Mesenchymal stem cell (in vitro differentiated cells and primary cell): Measurements from ENCODE around the gene KISS1R.
A peak's percentile ranks its signal among the peaks of the same experiment; 100 is the strongest.

Experiments
- DNase-seq: peaks from one replicate; pipeline ENCODE4 v3.0.0-alpha.2; 2013
- H2AFZ ChIP-seq: one replicate; pipeline ENCODE4 v1.6.1; 2013; ENCODE audit warnings: low read depth, mild to moderate bottlenecking, control low read depth, inconsistent platforms, low read length, moderate library complexity
- H2AK5ac ChIP-seq: 2 replicates; pipeline ENCODE4 v1.6.1; 2013; ENCODE audit warnings: low read length, moderate library complexity, mild to moderate bottlenecking, inconsistent platforms; ENCODE audit not compliant: severe bottlenecking
- H2BK120ac ChIP-seq: one replicate; pipeline ENCODE4 v1.6.1; 2013; ENCODE audit warnings: low read depth, mild to moderate bottlenecking, inconsistent platforms, low read length, moderate library complexity
- H2BK12ac ChIP-seq, 2 experiments: one replicate each; pipeline ENCODE4 v1.6.1; 2013; ENCODE audit warnings: inconsistent platforms in 2 of 2, low read length in 2 of 2, mild to moderate bottlenecking in 2 of 2, moderate library complexity in 2 of 2, control low read depth in 1 of 2
- H2BK15ac ChIP-seq: one replicate; pipeline ENCODE4 v1.6.1; 2013; ENCODE audit warnings: mild to moderate bottlenecking, low read depth, inconsistent platforms; ENCODE audit not compliant: poor library complexity, severe bottlenecking
- H2BK5ac ChIP-seq: 2 replicates; pipeline ENCODE4 v1.6.1; 2013; ENCODE audit warnings: low read depth, mild to moderate bottlenecking, low read length, control low read depth, inconsistent platforms; ENCODE audit not compliant: poor library complexity, severe bottlenecking
- H3K14ac ChIP-seq, 2 experiments: one replicate each; pipeline ENCODE4 v1.6.1; 2013; ENCODE audit warnings: inconsistent platforms in 2 of 2, low read length in 2 of 2, control low read depth in 1 of 2, mild to moderate bottlenecking in 1 of 2, moderate library complexity in 1 of 2
- H3K18ac ChIP-seq, 2 experiments: one replicate each; pipeline ENCODE4 v1.6.1; 2013; ENCODE audit warnings: inconsistent platforms in 2 of 2, low read length in 2 of 2, control low read depth in 1 of 2, low read depth in 1 of 2, mild to moderate bottlenecking in 1 of 2
- H3K23ac ChIP-seq, 2 experiments: one replicate each; pipeline ENCODE4 v1.6.1; 2013; ENCODE audit warnings: inconsistent platforms in 2 of 2, low read length in 2 of 2, mild to moderate bottlenecking in 2 of 2, moderate library complexity in 2 of 2, control low read depth in 1 of 2
- H3K27ac ChIP-seq: 2 replicates; pipeline ENCODE4 v1.5.1; 2013; ENCODE audit warnings: mild to moderate bottlenecking, moderate library complexity, low read length, control low read depth, inconsistent platforms; ENCODE audit not compliant: poor library complexity, severe bottlenecking
- H3K27me3 ChIP-seq, 2 experiments: 2 replicates each; pipeline versions ENCODE4 v1.6.1 to v1.7.0; 2013; ENCODE audit warnings: low read length in 2 of 2, mild to moderate bottlenecking in 2 of 2, moderate library complexity in 2 of 2, control low read depth in 1 of 2, inconsistent platforms in 1 of 2; ENCODE audit not compliant: control insufficient read depth in 1 of 2, insufficient read depth in 1 of 2
- H3K36me3 ChIP-seq, 2 experiments: 2 replicates each; pipeline versions ENCODE4 v1.6.1 to v1.7.0; 2013; ENCODE audit warnings: low read length in 2 of 2, control low read depth in 1 of 2, inconsistent platforms in 1 of 2, low read depth in 1 of 2, mild to moderate bottlenecking in 1 of 2; ENCODE audit not compliant: insufficient read depth in 2 of 2, control insufficient read depth in 1 of 2
- H3K4ac ChIP-seq, 2 experiments: one replicate each; pipeline ENCODE4 v1.6.1; 2013; ENCODE audit warnings: inconsistent platforms in 2 of 2, low read length in 2 of 2, mild to moderate bottlenecking in 2 of 2, moderate library complexity in 2 of 2, control low read depth in 1 of 2, low read depth in 1 of 2
- H3K4me1 ChIP-seq: 2 replicates; pipeline ENCODE4 v1.6.1; 2013; ENCODE audit warnings: low read depth, low read length, control low read depth; ENCODE audit not compliant: control insufficient read depth, insufficient read depth
- H3K4me2 ChIP-seq: 2 replicates; pipeline ENCODE4 v1.6.1; 2013; ENCODE audit warnings: low read length, mild to moderate bottlenecking, inconsistent platforms; ENCODE audit not compliant: poor library complexity, severe bottlenecking
- H3K4me3 ChIP-seq, 2 experiments: 2 replicates each; pipeline versions ENCODE4 v1.5.1 to v1.7.0; 2013; ENCODE audit warnings: low read length in 2 of 2, mild to moderate bottlenecking in 2 of 2, control low read depth in 1 of 2, low read depth in 1 of 2; ENCODE audit not compliant: insufficient read depth in 1 of 2
- H3K79me1 ChIP-seq: replicated peaks from 2 replicates; pipeline ENCODE4 v1.6.1; 2013; ENCODE audit warnings: mild to moderate bottlenecking, control low read depth, low read length, inconsistent platforms; ENCODE audit not compliant: poor library complexity, severe bottlenecking
- H3K9ac ChIP-seq: 2 replicates; pipeline ENCODE4 v1.7.0; 2013; ENCODE audit warnings: mild to moderate bottlenecking, low read length, moderate library complexity
- H3K9me3 ChIP-seq: 2 replicates; pipeline ENCODE4 v1.7.0; 2013; ENCODE audit warnings: mild to moderate bottlenecking, low read length; ENCODE audit not compliant: control insufficient read depth
- H4K8ac ChIP-seq: one replicate; pipeline ENCODE4 v1.6.1; 2013; ENCODE audit warnings: inconsistent platforms, mild to moderate bottlenecking, low read length, moderate library complexity
- H4K91ac ChIP-seq: one replicate; pipeline ENCODE4 v1.6.1; 2013; ENCODE audit warnings: mild to moderate bottlenecking, low read length, inconsistent platforms
- WGBS: methylation state at CpG from one replicate; pipeline ENCODE4 v1.1.7; 2013; ENCODE audit warnings: mixed read lengths; 5-methylcytosine and 5-hydroxymethylcytosine counted together

KISS1R gene

DNA sequence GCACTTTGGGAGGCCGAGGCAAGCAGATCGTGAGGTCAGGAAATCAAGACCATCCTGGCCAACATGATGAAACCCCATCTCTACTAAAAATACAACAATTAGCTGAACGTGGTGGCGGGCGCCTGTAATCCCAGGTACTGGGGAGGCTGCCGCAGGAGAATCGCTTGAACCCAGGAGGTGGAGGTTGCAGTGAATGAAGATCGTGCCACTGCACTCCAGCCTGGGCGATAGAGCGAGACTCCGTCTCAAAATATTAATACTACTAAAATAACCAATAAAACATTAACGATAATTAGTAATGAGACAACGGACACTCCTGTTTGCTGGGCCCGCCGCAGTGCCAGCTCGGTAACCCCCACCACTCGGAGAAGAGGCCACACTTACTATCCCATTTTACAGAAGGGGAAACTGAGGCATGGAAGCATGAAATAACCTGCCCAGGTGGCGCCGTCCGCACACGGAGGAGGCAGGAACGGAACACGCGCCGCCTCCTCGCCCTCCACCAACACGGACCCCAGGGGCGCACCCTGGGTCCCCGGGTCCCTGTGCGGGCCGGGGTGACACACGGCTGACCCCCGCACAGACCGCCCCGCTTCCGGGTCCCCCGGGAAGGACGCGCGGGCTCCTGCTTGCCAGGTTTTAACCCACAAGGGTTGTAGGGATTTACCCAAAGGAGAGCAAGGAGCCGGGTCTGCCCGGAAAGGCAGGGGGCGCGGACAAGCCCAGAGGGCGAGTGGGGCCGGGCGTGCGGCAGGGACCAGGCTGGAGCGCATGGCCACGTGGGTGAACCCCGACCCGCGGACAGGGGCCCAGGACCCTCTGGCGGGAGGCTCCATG, 5.7 kb upstream of the KISS1R start:
- Histone ChIP-seq H3K9me3 (no peaks in the 10 kb centered on the region), H3K4ac (no peak overlapping the region), H3K23ac (no peak overlapping the region), H2AFZ (no peak overlapping the region), H2BK15ac (no peak overlapping the region), H3K4me1 (peaks cover 23% of the 10 kb centered on the region), H3K27ac (no peak overlapping the region), H3K36me3 (peaks cover 0 to 22% of the 10 kb centered on the region in 2 experiments), H3K4me2 (peak overlapping the region; percentile 61), H3K18ac (no peak overlapping the region), H4K8ac (no peak overlapping the region), H3K79me1 (peaks cover 8% of the 10 kb centered on the region), H4K91ac (no peak overlapping the region), H3K9ac (no peak overlapping the region), H3K4me3 (peak overlapping the region; percentile 42 to 56), H2BK120ac (no peak overlapping the region), H2BK5ac (no peak overlapping the region), H3K27me3 (no peaks in the 10 kb centered on the region), H2BK12ac (peak overlapping the region in 1 of 2 experiments; percentile 6), H3K14ac (no peak overlapping the region), H2AK5ac (no peak overlapping the region)
- 94% methylated on average over 46 of the region's 54 CpGs for WGBS
- no peak for DNase-seq

DNA sequence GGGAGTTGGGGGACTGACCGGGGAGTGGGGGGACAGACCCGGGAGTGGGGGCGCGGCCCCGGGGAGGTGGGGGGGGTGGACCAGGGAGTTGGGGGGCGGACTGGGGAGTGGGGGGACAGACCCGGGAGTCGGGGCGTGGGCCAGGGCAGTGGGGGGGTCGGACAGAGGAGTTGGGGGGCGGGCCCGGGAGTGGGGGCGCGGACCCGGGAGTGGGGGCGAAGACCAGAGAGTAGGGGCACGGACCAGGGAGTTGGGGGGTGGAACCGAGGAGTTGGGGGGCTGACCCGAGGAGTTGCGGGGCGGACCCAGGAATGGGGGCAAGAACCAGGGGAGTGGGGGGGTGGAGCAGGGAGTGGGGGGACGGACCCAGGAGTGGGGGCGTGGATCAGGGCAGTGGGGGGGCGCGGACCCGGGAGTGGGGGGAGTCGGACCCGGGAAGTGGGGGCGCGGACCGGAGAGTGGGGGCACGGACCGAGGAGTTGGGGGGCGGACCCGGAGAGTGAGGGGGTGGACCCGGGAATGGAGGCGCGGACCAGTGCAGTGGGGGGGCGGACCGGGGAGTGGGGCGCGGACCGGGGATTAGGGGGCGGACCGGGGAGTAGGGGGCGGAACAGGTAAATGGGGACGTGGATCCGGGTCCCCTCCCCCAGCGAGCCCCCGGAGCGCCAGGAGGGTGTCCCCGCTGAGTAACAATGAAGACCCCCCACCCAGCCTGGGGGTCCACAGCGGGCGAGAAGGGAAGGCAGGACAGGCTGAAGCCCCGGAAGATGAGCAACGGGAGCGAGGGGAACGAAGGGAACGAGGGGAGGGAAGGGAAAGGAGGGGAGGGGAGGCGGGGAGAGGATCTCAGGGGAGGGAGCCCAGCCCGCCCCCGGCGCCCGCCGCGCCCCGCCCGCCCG, 4.7 kb upstream of the KISS1R start:
- Histone ChIP-seq H3K4me3 (peak overlapping the region; percentile 78), H3K36me3 (peaks cover 0 to 17% of the 10 kb centered on the region in 2 experiments), H2BK5ac (no peak overlapping the region), H3K4me2 (peak overlapping the region; percentile 35), H3K27me3 (peaks cover 5 to 9% of the 10 kb centered on the region in 2 experiments), H2AFZ (no peak overlapping the region), H2BK120ac (peak overlapping the region; percentile 73), H3K4me1 (peaks cover 31% of the 10 kb centered on the region), H3K9me3 (no peaks in the 10 kb centered on the region), H3K27ac (no peak overlapping the region), H2BK15ac (peak overlapping the region; percentile 69), H3K79me1 (peaks cover 2% of the 10 kb centered on the region), H2AK5ac (no peak overlapping the region), H3K14ac (peak overlapping the region; percentile 23 to 74), H4K91ac (peak overlapping the region; percentile 83), H3K23ac (no peak overlapping the region), H2BK12ac (no peak overlapping the region), H3K4ac (peak overlapping the region in 1 of 2 experiments; percentile 14), H3K18ac (peak overlapping the region; percentile 87 to 92), H3K9ac (peak overlapping the region; percentile 80), H4K8ac (peak overlapping the region; percentile 80)
- DNase-seq, result no peak
- under 1% methylated on average over 17 of the region's 69 CpGs for WGBS

DNA sequence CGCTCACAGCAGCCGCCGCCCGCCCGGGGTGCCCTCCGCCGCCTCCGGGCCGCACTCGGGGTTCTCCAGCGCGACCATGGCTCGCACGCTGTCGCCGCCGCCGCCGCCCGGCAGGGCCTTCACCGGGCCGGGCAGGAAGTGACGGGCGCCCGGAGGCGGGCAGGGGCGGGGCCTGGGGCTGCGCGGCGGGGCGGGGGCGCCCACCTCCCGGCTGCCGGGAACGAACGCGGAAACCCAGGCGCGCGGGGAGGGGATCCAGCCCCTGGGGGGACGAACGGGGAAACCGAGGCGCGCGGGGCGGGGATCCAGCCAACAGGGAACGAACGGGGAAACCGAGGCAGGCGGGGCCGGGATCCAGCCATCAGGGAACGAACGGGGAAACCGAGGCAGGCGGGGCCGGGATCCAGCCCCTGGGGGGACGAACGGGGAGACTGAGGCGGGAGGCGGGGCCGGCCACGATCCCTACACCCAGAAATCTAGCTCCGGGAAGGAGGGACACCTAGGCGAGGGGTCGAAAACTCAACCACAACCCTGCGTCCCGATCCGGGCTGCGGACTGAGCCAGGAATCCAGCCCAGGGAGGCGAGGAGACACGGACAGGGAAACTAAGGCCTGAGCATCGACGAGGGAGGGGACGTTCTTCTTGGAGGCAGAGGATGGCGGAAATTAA, 3.9 kb upstream of the KISS1R start, which contains the start of gene R3HDM4:
Gene R3HDM4, minus strand, starts transcription at position 140 of the 669 bp plus-strand sequence. Its CDS starts 62 bp downstream, at position 78.
- H2AFZ ChIP-seq, result peak within 1 kb of the TSS; percentile 82
- 4% methylated on average over 56 of the region's 76 CpGs for WGBS
- H2BK12ac ChIP-seq, result peak within 1 kb of the TSS in 1 of 2 experiments; percentile 29
- H2BK120ac ChIP-seq, result peak within 1 kb of the TSS; percentile 93
- peaks cover 12 to 17% of the 10 kb centered on the region in 2 experiments for H3K27me3 ChIP-seq
- H2BK15ac ChIP-seq, result peak within 1 kb of the TSS; percentile 86
- H3K14ac ChIP-seq, result peak within 1 kb of the TSS; percentile 74 to 95
- H3K4ac ChIP-seq, result peak within 1 kb of the TSS; percentile 93 to 97
- peak within 1 kb of the TSS; percentile 97 for H3K4me2 ChIP-seq
- H3K18ac ChIP-seq, result peak within 1 kb of the TSS; percentile 92 to 94
- no peaks in the 10 kb centered on the region for H3K79me1 ChIP-seq
- H2AK5ac ChIP-seq, result peak within 1 kb of the TSS; percentile 80
- peaks cover 0 to 14% of the 10 kb centered on the region in 2 experiments for H3K36me3 ChIP-seq
- peak; percentile 68 for DNase-seq
- peaks cover 35% of the 10 kb centered on the region for H3K4me1 ChIP-seq
- H3K27ac ChIP-seq, result no peak within 1 kb of the TSS
- peak within 1 kb of the TSS; percentile 95 for H4K91ac ChIP-seq
- H3K9ac ChIP-seq, result peak within 1 kb of the TSS; percentile 88
- peak within 1 kb of the TSS; percentile 99 for H4K8ac ChIP-seq
- H3K23ac ChIP-seq, result peak within 1 kb of the TSS in 1 of 2 experiments; percentile 85
- H3K9me3 ChIP-seq, result no peaks in the 10 kb centered on the region
- peak within 1 kb of the TSS; percentile 50 for H2BK5ac ChIP-seq
- H3K4me3 ChIP-seq, result peak within 1 kb of the TSS; percentile 78
